NK-92 (cell line): Measurements from ENCODE around the gene FAH.
"Not testable (repeated sequence)": the region's sequence is repeated elsewhere in the genome, so short reads cannot be mapped to it uniquely, and the experiment has no call there.

Experiments
- DNase-seq: peaks from one replicate; lab custom pipeline; 2025; ENCODE audit not compliant: unreplicated experiment; lab: John Stamatoyannopoulos, UW

Gene FAH

GRCh38 chr15:80151148-80151547 lies 1.7 kb upstream of the FAH start:
- no peak for DNase-seq

- DNase-seq: no peak
These were observed 1.2 kb upstream of the FAH start for GRCh38 chr15:80151576-80151975.

- peak; percentile 75 for DNase-seq
These were observed 461 bp upstream of the FAH start for GRCh38 chr15:80152180-80152895.

GRCh38 chr15:80153900-80154299 lies 1.1 kb downstream of the FAH start:
- no peak for DNase-seq

GRCh38 chr15:80154336-80154735 lies 1.5 kb downstream of the FAH start:
- DNase-seq: no peak

- no peak for DNase-seq
These were observed 2.2 kb downstream of the FAH start for GRCh38 chr15:80155001-80155377.

- DNase-seq: not testable (repeated sequence)
These were observed 2.8 kb downstream of the FAH start for GRCh38 chr15:80155378-80156175.

GRCh38 chr15:80156176-80156720 lies 3.4 kb downstream of the FAH start:
- no peak for DNase-seq

- no peak for DNase-seq
These were observed 4.4 kb downstream of the FAH start for GRCh38 chr15:80157215-80157614.

- DNase-seq: no peak
These were observed 6.5 kb downstream of the FAH start for GRCh38 chr15:80159301-80159700.

GRCh38 chr15:80159811-80160569 lies 7.2 kb downstream of the FAH start:
- DNase-seq: no peak

GRCh38 chr15:80160570-80161156 lies 7.9 kb downstream of the FAH start:
- no peak for DNase-seq

- DNase-seq: no peak
These were observed 8.7 kb downstream of the FAH start for GRCh38 chr15:80161468-80162016.

GRCh38 chr15:80162059-80162554 lies 9.3 kb downstream of the FAH start:
- no peak for DNase-seq

- no peak for DNase-seq
These were observed 10.4 kb downstream of the FAH start for GRCh38 chr15:80163217-80163616.

- no peak for DNase-seq
These were observed 11.1 kb downstream of the FAH start for GRCh38 chr15:80163897-80164296.

GRCh38 chr15:80167936-80168335 lies 15.1 kb downstream of the FAH start:
- DNase-seq: no peak

GRCh38 chr15:80168421-80168820 lies 15.6 kb downstream of the FAH start:
- no peak for DNase-seq

- DNase-seq: no peak
These were observed 17.1 kb downstream of the FAH start for GRCh38 chr15:80169768-80170357.

- no peak for DNase-seq
These were observed 17.8 kb downstream of the FAH start for GRCh38 chr15:80170596-80170995.
